Activated naive CD8-positive, alpha-beta T cell treated with anti-CD3 and anti-CD28 coated beads for 36 hours (primary cell): Measurements from ENCODE around the gene FLVCR1. TPM values are rescaled to one million over a fixed set of nuclear protein-coding genes. Genes with fewer than 3 reads are reported as not detected.

ENCODE experiments used
- DNase-seq: peaks from one replicate; pipeline ENCODE4 v3.0.0; 2021
- H3K27ac Mint-ChIP-seq: one replicate; pipeline ENCODE4 v1.8.0; 2022; ENCODE audit warnings: mild to moderate bottlenecking, moderate library complexity, mixed read lengths
- H3K27me3 Mint-ChIP-seq: one replicate; pipeline ENCODE4 v1.8.0; 2022; ENCODE audit warnings: mild to moderate bottlenecking, mixed read lengths
- H3K36me3 Mint-ChIP-seq: one replicate; pipeline ENCODE4 v1.8.0; 2021; ENCODE audit warnings: mild to moderate bottlenecking, mixed read lengths
- H3K4me1 Mint-ChIP-seq: one replicate; pipeline ENCODE4 v1.8.0; 2021; ENCODE audit warnings: mixed read lengths
- H3K4me3 Mint-ChIP-seq: one replicate; pipeline ENCODE4 v1.8.0; 2022; ENCODE audit warnings: mild to moderate bottlenecking, moderate library complexity, mixed read lengths
- H3K9me3 Mint-ChIP-seq: one replicate; pipeline ENCODE4 v1.8.0; 2022; ENCODE audit warnings: mixed read lengths
- total RNA-seq, 2 experiments: library from RNA; stranded (reverse); gene quantifications; one replicate each; pipeline ENCODE4 v1.2.3, GENCODE V29; 2021

Gene FLVCR1
- total RNA-seq, 2 experiments from 2014 or later = 9.6 to 14.1 TPM

GRCh38 chr1:212917858-212918257 is 59.8 kb downstream of the FLVCR1 start:
- no peak for DNase-seq
- Mint-ChIP-seq H3K9me3 (no peaks in the 10 kb centered on the region), H3K27ac (no peak overlapping the region), H3K4me1 (no peaks in the 10 kb centered on the region), H3K27me3 (peaks cover 23% of the 10 kb centered on the region), H3K36me3 (no peaks in the 10 kb centered on the region), H3K4me3 (no peak overlapping the region)

GRCh38 chr1:212918824-212919223 is 60.7 kb downstream of the FLVCR1 start:
- H3K27me3 Mint-ChIP-seq = peaks cover 23% of the 10 kb centered on the region
- H3K4me3 Mint-ChIP-seq = no peak overlapping the region
- no peak overlapping the region for H3K27ac Mint-ChIP-seq
- H3K4me1 Mint-ChIP-seq = no peaks in the 10 kb centered on the region
- H3K36me3 Mint-ChIP-seq = no peaks in the 10 kb centered on the region
- no peaks in the 10 kb centered on the region for H3K9me3 Mint-ChIP-seq
- no peak for DNase-seq

- Mint-ChIP-seq H3K4me3 (no peak overlapping the region), H3K27me3 (peaks cover 23% of the 10 kb centered on the region), H3K27ac (no peak overlapping the region), H3K36me3 (no peaks in the 10 kb centered on the region), H3K4me1 (no peaks in the 10 kb centered on the region), H3K9me3 (no peaks in the 10 kb centered on the region)
- no peak for DNase-seq
Measured at GRCh38 chr1:212920246-212920645, 62.2 kb downstream of the FLVCR1 start.

GRCh38 chr1:212920896-212921295 is 62.8 kb downstream of the FLVCR1 start:
- no peak overlapping the region for H3K4me3 Mint-ChIP-seq
- H3K27ac Mint-ChIP-seq = no peak overlapping the region
- DNase-seq = no peak
- H3K36me3 Mint-ChIP-seq = no peaks in the 10 kb centered on the region
- H3K9me3 Mint-ChIP-seq = no peaks in the 10 kb centered on the region
- peaks cover 23% of the 10 kb centered on the region for H3K27me3 Mint-ChIP-seq
- H3K4me1 Mint-ChIP-seq = no peaks in the 10 kb centered on the region

GRCh38 chr1:212922016-212922415 is 63.9 kb downstream of the FLVCR1 start:
- no peak for DNase-seq
- H3K36me3 Mint-ChIP-seq = no peaks in the 10 kb centered on the region
- no peaks in the 10 kb centered on the region for H3K4me1 Mint-ChIP-seq
- H3K27me3 Mint-ChIP-seq = peaks cover 14% of the 10 kb centered on the region
- H3K9me3 Mint-ChIP-seq = peaks cover 1% of the 10 kb centered on the region
- H3K27ac Mint-ChIP-seq = no peak overlapping the region
- H3K4me3 Mint-ChIP-seq = no peak overlapping the region

GRCh38 chr1:212926372-212926771 is 68.3 kb downstream of the FLVCR1 start:
- no peak overlapping the region for H3K4me3 Mint-ChIP-seq

GRCh38 chr1:212928323-212929291 is 70.5 kb downstream of the FLVCR1 start:
- peaks cover 1% of the 10 kb centered on the region for H3K9me3 Mint-ChIP-seq
- H3K36me3 Mint-ChIP-seq = no peaks in the 10 kb centered on the region
- no peak overlapping the region for H3K4me3 Mint-ChIP-seq
- H3K27me3 Mint-ChIP-seq = no peaks in the 10 kb centered on the region
- no peak overlapping the region for H3K27ac Mint-ChIP-seq
- DNase-seq = no peak
- no peaks in the 10 kb centered on the region for H3K4me1 Mint-ChIP-seq

More at GRCh38 chr1:212926372-212926771, 68.3 kb downstream of the FLVCR1 start:
- Mint-ChIP-seq H3K36me3 (no peaks in the 10 kb centered on the region), H3K4me1 (no peaks in the 10 kb centered on the region), H3K27me3 (peaks cover 2% of the 10 kb centered on the region), H3K27ac (no peak overlapping the region), H3K9me3 (peaks cover 1% of the 10 kb centered on the region)
- no peak for DNase-seq

GRCh38 chr1:212930986-212931678 is 73.1 kb downstream of the FLVCR1 start:
- no peaks in the 10 kb centered on the region for H3K27me3 Mint-ChIP-seq
- no peaks in the 10 kb centered on the region for H3K36me3 Mint-ChIP-seq
- H3K9me3 Mint-ChIP-seq = peaks cover 1% of the 10 kb centered on the region
- no peaks in the 10 kb centered on the region for H3K4me1 Mint-ChIP-seq
- H3K4me3 Mint-ChIP-seq = no peak overlapping the region
- H3K27ac Mint-ChIP-seq = no peak overlapping the region
- no peak for DNase-seq

- no peaks in the 10 kb centered on the region for H3K36me3 Mint-ChIP-seq
- peaks cover 5% of the 10 kb centered on the region for H3K4me1 Mint-ChIP-seq
- DNase-seq = no peak
- H3K27me3 Mint-ChIP-seq = no peaks in the 10 kb centered on the region
- H3K4me3 Mint-ChIP-seq = no peak overlapping the region
- H3K9me3 Mint-ChIP-seq = no peaks in the 10 kb centered on the region
- H3K27ac Mint-ChIP-seq = no peak overlapping the region
Measured at GRCh38 chr1:212933815-212934471, 75.9 kb downstream of the FLVCR1 start.

- no peak overlapping the region for H3K27ac Mint-ChIP-seq
- peaks cover 5% of the 10 kb centered on the region for H3K4me1 Mint-ChIP-seq
- H3K9me3 Mint-ChIP-seq = peaks cover 5% of the 10 kb centered on the region
- no peak overlapping the region for H3K4me3 Mint-ChIP-seq
- DNase-seq = no peak
- H3K27me3 Mint-ChIP-seq = no peaks in the 10 kb centered on the region
- no peaks in the 10 kb centered on the region for H3K36me3 Mint-ChIP-seq
Measured at GRCh38 chr1:212935387-212935981, 77.4 kb downstream of the FLVCR1 start.

- Mint-ChIP-seq H3K27me3 (no peaks in the 10 kb centered on the region), H3K27ac (no peak overlapping the region), H3K4me3 (no peak overlapping the region), H3K4me1 (peaks cover 5% of the 10 kb centered on the region), H3K36me3 (no peaks in the 10 kb centered on the region), H3K9me3 (peaks cover 5% of the 10 kb centered on the region)
- no peak for DNase-seq
Measured at GRCh38 chr1:212937034-212937433, 79.0 kb downstream of the FLVCR1 start.

GRCh38 chr1:212938846-212939245 is 80.8 kb downstream of the FLVCR1 start:
- no peaks in the 10 kb centered on the region for H3K27me3 Mint-ChIP-seq
- no peak for DNase-seq
- H3K4me1 Mint-ChIP-seq = peaks cover 5% of the 10 kb centered on the region
- H3K36me3 Mint-ChIP-seq = no peaks in the 10 kb centered on the region
- H3K27ac Mint-ChIP-seq = no peak overlapping the region
- no peak overlapping the region for H3K4me3 Mint-ChIP-seq
- H3K9me3 Mint-ChIP-seq = peaks cover 5% of the 10 kb centered on the region

GRCh38 chr1:212941452-212941851 is 83.4 kb downstream of the FLVCR1 start:
- Mint-ChIP-seq H3K4me1 (peaks cover 5% of the 10 kb centered on the region), H3K27me3 (no peaks in the 10 kb centered on the region), H3K9me3 (peaks cover 5% of the 10 kb centered on the region), H3K36me3 (no peaks in the 10 kb centered on the region), H3K27ac (no peak overlapping the region), H3K4me3 (no peak overlapping the region)
- no peak for DNase-seq

- Mint-ChIP-seq H3K4me1 (peaks cover 7% of the 10 kb centered on the region), H3K36me3 (no peaks in the 10 kb centered on the region), H3K9me3 (peaks cover 5% of the 10 kb centered on the region), H3K4me3 (no peak overlapping the region), H3K27me3 (no peaks in the 10 kb centered on the region), H3K27ac (no peak overlapping the region)
- no peak for DNase-seq
Measured at GRCh38 chr1:212942679-212943392, 84.8 kb downstream of the FLVCR1 start.
